ENCODE measurements around the gene KICS2. TPM values are rescaled to one million over a fixed set of nuclear protein-coding genes. Genes with fewer than 3 reads are reported as not detected.

The KICS2 gene
- total RNA-seq, 2 donors from 2014 or later: 7.0 to 50.4 TPM

DNA sequence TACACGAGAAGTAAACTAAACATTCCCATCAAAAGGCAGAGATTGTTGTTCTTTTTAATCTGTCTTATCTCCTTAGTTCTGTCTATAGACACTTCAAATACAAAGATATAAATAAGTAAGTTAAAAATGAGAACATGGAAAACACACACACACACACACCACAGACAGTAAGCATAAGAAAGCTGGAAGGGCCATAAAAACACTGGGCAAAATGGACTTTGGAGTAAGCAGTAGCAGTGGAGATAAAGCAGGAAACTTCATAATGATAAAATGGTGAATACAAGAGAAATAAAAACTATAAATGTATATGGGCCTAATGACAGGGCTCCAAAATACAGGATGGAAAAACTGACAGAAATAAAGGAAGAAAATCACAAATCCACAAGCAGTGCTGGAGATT, 32.6 kb downstream of the KICS2 start:
- ATAC-seq (no peak), DNase-seq (no peak)
- 47 to 54% methylated on average over 1 of the region's 1 CpG for WGBS, 2 donors
- no peak overlapping the region for H3K27ac ChIP-seq
- H3K27me3 ChIP-seq: no peaks in the 10 kb centered on the region
- TF ChIP-seq, protein P1, sequence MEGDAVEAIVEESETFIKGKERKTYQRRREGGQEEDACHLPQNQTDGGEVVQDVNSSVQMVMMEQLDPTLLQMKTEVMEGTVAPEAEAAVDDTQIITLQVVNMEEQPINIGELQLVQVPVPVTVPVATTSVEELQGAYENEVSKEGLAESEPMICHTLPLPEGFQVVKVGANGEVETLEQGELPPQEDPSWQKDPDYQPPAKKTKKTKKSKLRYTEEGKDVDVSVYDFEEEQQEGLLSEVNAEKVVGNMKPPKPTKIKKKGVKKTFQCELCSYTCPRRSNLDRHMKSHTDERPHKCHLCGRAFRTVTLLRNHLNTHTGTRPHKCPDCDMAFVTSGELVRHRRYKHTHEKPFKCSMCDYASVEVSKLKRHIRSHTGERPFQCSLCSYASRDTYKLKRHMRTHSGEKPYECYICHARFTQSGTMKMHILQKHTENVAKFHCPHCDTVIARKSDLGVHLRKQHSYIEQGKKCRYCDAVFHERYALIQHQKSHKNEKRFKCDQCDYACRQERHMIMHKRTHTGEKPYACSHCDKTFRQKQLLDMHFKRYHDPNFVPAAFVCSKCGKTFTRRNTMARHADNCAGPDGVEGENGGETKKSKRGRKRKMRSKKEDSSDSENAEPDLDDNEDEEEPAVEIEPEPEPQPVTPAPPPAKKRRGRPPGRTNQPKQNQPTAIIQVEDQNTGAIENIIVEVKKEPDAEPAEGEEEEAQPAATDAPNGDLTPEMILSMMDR (IDR thresholded peaks at IDR 0.05): no peak
- no peak for TF ChIP-seq POLR2A (IDR thresholded peaks at IDR 0.05)
- intact Hi-C loops (cut with DNase I): loop anchor here (10.0 kb wide), 1 partner anchor 355 kb away; no protein-coding TSS in a partner anchor
- H3K36me3 ChIP-seq (replicated peaks in 1 of 2; ENCODE audit: insufficient read depth in 1 of 2, low read depth in 2 of 2): peaks cover 0 to 4% of the 10 kb centered on the region in 2 donors
- H3K9me3 ChIP-seq: no peaks in the 10 kb centered on the region
- H3K4me1 ChIP-seq: no peaks in the 10 kb centered on the region
- H3K4me3 ChIP-seq: no peak overlapping the region

DNA sequence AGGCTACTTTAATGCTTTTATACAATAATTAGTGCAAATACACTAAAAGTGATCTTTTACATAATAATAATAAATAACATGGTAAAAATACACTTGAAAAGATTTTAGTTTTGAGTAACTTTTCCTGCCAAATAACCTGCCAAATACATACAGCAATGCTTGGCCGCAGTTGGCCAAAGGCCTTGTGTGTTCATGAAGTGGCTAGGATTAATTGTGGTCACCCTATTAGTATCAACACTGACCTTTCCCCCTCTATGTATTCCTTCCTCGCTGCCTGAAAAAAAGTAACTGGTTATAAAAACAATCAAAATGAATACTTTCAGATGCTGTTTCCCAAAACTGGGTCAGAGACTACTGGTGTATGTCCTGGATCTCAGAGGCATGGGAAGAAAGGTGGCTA, 34.3 kb downstream of the KICS2 start:
- no peak for TF ChIP-seq POLR2A (IDR thresholded peaks at IDR 0.05)
- TF ChIP-seq, protein P1 (IDR thresholded peaks at IDR 0.05): no peak

DNA sequence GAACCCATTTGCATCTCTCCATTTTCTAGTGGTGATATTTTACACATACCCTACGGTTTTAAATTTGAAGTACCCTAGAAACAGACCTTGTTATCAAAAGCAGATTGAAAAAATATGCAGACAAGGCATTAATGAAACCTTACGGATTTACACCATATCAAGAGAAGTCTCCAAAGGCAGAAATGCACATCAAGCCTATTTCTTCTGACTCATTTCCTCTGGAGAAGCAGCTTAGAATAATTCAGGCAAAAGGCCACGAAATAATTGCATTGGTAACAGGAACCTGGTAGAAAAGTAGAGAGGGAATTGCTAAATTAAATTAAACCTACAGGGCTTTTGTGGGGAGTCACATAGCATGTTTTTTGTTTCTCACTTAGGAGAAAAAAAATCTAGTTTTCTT, 34.7 kb downstream of the KICS2 start:
- ATAC-seq (no peak), DNase-seq (no peak)
- Histone ChIP-seq H3K9me3 (no peaks in the 10 kb centered on the region), H3K27me3 (no peaks in the 10 kb centered on the region), H3K36me3 (replicated peaks in 1 of 2; ENCODE audit: insufficient read depth in 1 of 2, low read depth in 2 of 2) (peaks cover 0 to 1% of the 10 kb centered on the region in 2 donors), H3K4me1 (no peaks in the 10 kb centered on the region), H3K4me3 (no peak overlapping the region), H3K27ac (no peak overlapping the region)
- WGBS, 2 donors: 77 to 85% methylated on average over 3 of the region's 3 CpGs
- TF ChIP-seq, protein P1 (IDR thresholded peaks at IDR 0.05): no peak
- no peak for TF ChIP-seq POLR2A (IDR thresholded peaks at IDR 0.05)
- intact Hi-C loops (cut with DNase I): loop anchor here (10.0 kb wide), 1 partner anchor 353 kb away; no protein-coding TSS in a partner anchor

More for the DNA sequence above, 34.3 kb downstream of the KICS2 start:
- Histone ChIP-seq H3K36me3 (replicated peaks in 1 of 2; ENCODE audit: insufficient read depth in 1 of 2, low read depth in 2 of 2) (peaks cover 0 to 1% of the 10 kb centered on the region in 2 donors), H3K9me3 (no peaks in the 10 kb centered on the region), H3K4me3 (no peak overlapping the region), H3K4me1 (no peaks in the 10 kb centered on the region), H3K27me3 (no peaks in the 10 kb centered on the region), H3K27ac (no peak overlapping the region)
- intact Hi-C loops (cut with DNase I): loop anchor here (10.0 kb wide), 1 partner anchor 353 kb away; no protein-coding TSS in a partner anchor
- WGBS, 2 donors: 89 to 90% methylated on average over 2 of the region's 2 CpGs
- DNase-seq (no peak), ATAC-seq (no peak)

DNA sequence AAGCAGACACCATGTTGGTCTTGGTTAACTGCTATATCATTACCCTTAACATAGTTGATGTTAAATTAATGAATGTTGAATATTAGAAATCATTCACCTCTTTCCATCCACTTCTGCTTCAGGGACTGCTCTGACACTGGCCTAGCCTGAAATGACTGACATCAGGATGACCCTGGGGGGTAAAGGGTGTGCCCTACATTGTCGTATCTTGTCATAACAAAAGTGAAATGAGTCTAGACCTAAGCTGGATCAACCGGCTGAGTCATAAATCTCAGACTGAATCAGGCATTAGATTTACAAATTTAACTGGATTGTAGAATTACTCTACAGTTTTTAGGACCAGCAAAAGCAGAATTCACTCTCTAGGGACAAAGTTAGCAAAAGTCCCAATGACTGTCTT, 35.3 kb downstream of the KICS2 start:
- ATAC-seq (no peak), DNase-seq (no peak)
- Histone ChIP-seq H3K4me1 (no peaks in the 10 kb centered on the region), H3K27ac (no peak overlapping the region), H3K9me3 (no peaks in the 10 kb centered on the region), H3K4me3 (no peak overlapping the region), H3K27me3 (no peaks in the 10 kb centered on the region), H3K36me3 (replicated peaks in 1 of 2; ENCODE audit: insufficient read depth in 1 of 2, low read depth in 2 of 2) (no peaks in the 10 kb centered on the region)
- intact Hi-C loops (cut with DNase I): loop anchor here (10.0 kb wide), 1 partner anchor 352 kb away; no protein-coding TSS in a partner anchor
- no peak for TF ChIP-seq POLR2A (IDR thresholded peaks at IDR 0.05)
- TF ChIP-seq, protein P1 (IDR thresholded peaks at IDR 0.05): no peak
- WGBS, 2 donors: 94% methylated on average over 2 of the region's 2 CpGs

DNA sequence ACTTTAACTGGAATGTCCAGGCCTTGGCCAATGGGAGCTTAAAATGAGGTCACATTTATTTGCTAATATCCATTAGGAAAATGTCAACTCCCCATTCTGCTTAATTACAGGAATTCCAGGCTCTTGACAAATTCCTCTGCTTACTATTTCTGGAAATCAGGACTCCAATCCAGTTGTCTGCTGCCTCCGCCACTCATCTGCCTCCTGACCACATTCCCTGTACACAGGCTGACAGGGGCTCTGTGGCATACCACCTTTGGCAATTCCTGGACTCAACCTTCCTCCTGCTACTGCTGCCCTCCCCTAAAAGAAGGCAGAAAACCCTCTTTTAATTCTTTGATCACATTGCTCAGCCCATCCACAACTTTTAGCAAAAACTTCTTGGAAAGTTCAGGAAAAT, 37.9 kb downstream of the KICS2 start:
- no peak for TF ChIP-seq POLR2A (IDR thresholded peaks at IDR 0.05)
- TF ChIP-seq, protein P1 (IDR thresholded peaks at IDR 0.05): no peak
- WGBS, 2 donors: 95% methylated on average over 1 of the region's 1 CpG
- ATAC-seq: no peak

More for the DNA sequence above, 37.9 kb downstream of the KICS2 start:
- no peaks in the 10 kb centered on the region for H3K36me3 ChIP-seq (replicated peaks in 1 of 2; ENCODE audit: insufficient read depth in 1 of 2, low read depth in 2 of 2)
- H3K4me1 ChIP-seq: no peaks in the 10 kb centered on the region
- H3K27ac ChIP-seq: no peak overlapping the region
- no peak overlapping the region for H3K4me3 ChIP-seq
- intact Hi-C loops (cut with DNase I): loop anchor here (10.0 kb wide), 1 partner anchor 349 kb away; no protein-coding TSS in a partner anchor
- no peaks in the 10 kb centered on the region for H3K9me3 ChIP-seq
- no peak for DNase-seq
- H3K27me3 ChIP-seq: no peaks in the 10 kb centered on the region
